Endodermal cell (in vitro differentiated cells): ENCODE results near the gene NDUFAF8. TPM values are rescaled to one million over a fixed set of nuclear protein-coding genes. Genes with fewer than 3 reads are reported as not detected.
"Not testable (repeated sequence)": the region's sequence is repeated elsewhere in the genome, so short reads cannot be mapped to it uniquely, and the experiment has no call there.

ENCODE experiments used
- DNase-seq: peaks from one replicate; pipeline ENCODE4 v3.0.0-alpha.2; 2017
- H3K27ac ChIP-seq: 2 replicates; pipeline ENCODE4 v1.5.1; 2013; ENCODE audit warnings: mild to moderate bottlenecking, low read depth, low read length, moderate library complexity
- H3K27me3 ChIP-seq: 2 replicates; pipeline ENCODE4 v1.6.1; 2013; ENCODE audit warnings: mild to moderate bottlenecking, low read length, moderate library complexity; ENCODE audit not compliant: insufficient read depth, control insufficient read depth, poor library complexity, severe bottlenecking
- H3K36me3 ChIP-seq: 2 replicates; pipeline ENCODE4 v1.7.0; 2013; ENCODE audit warnings: mild to moderate bottlenecking, low read length, moderate library complexity; ENCODE audit not compliant: control insufficient read depth, insufficient read depth
- H3K4me1 ChIP-seq: one replicate; pipeline ENCODE4 v1.7.0; 2013; ENCODE audit warnings: low read length; ENCODE audit not compliant: control insufficient read depth, insufficient read depth
- H3K4me3 ChIP-seq: 2 replicates; pipeline ENCODE4 v1.5.1; 2013; ENCODE audit warnings: mild to moderate bottlenecking, low read length, moderate library complexity
- H3K9ac ChIP-seq: 2 replicates; pipeline ENCODE4 v1.6.1; 2013; ENCODE audit warnings: mild to moderate bottlenecking, low read length, moderate library complexity; ENCODE audit not compliant: poor library complexity, severe bottlenecking; ENCODE audit errors: extremely low read depth
- H3K9me3 ChIP-seq: 2 replicates; pipeline ENCODE4 v1.6.1; 2013; ENCODE audit warnings: mild to moderate bottlenecking, low read length, moderate library complexity; ENCODE audit not compliant: control insufficient read depth
- H3K27ac Mint-ChIP-seq: 2 replicates; pipeline ENCODE4 v1.8.0; 2020; ENCODE audit warnings: mixed read lengths
- H3K27me3 Mint-ChIP-seq: 2 replicates; pipeline ENCODE4 v1.8.0; 2021; ENCODE audit warnings: mild to moderate bottlenecking, mixed read lengths; ENCODE audit not compliant: insufficient read depth
- H3K36me3 Mint-ChIP-seq: 2 replicates; pipeline ENCODE4 v1.8.0; 2020; ENCODE audit warnings: low read depth, mixed read lengths
- H3K4me1 Mint-ChIP-seq: 2 replicates; pipeline ENCODE4 v1.8.0; 2020; ENCODE audit warnings: mixed read lengths
- H3K4me3 Mint-ChIP-seq: 2 replicates; pipeline ENCODE4 v1.8.0; 2020; ENCODE audit warnings: mild to moderate bottlenecking, moderate library complexity, mixed read lengths
- H3K9me3 Mint-ChIP-seq: 2 replicates; pipeline ENCODE4 v1.8.0; 2020; ENCODE audit warnings: mild to moderate bottlenecking, mixed read lengths
- CTCF ChIP-seq: fragments of 200-600 bp; sonication (generic); conservative IDR thresholded peaks from 2 replicates; pipeline ENCODE4 v1.5.0; 2021; ENCODE audit warnings: antibody characterized with exemption, mild to moderate bottlenecking
- WGBS, 2 experiments: methylation state at CpG; one replicate each; pipeline versions ENCODE4 v1.1.5 to v1.1.7; 2013; ENCODE audit warnings: missing lambda C conversion rate in 2 of 2, mixed read lengths in 1 of 2; ENCODE audit not compliant: insufficient coverage in 1 of 2, insufficient read length in 1 of 2; 5-methylcytosine and 5-hydroxymethylcytosine counted together
- total RNA-seq, 2 donors: library from RNA; stranded (reverse); fragmentation: NEBNext Ultra II Directional in 1 of 2; extraction: Animal tissue kit (Norgen Biotek cat#: 25700) in 1 of 2; gene quantifications; 2 replicates in 1 of 2; 3 replicates in 1 of 2; pipeline ENCODE4 v1.2.1, GENCODE V29; 2021

The NDUFAF8 gene
- total RNA-seq, 2 donors from 2014 or later = 42.7 to 48.7 TPM

- Histone ChIP-seq H3K36me3 (no peaks in the 10 kb centered on the region), H3K27ac (no peak overlapping the region), H3K27me3 (peaks cover 9% of the 10 kb centered on the region), H3K4me3 (peak overlapping the region; percentile 70), H3K9me3 (no peaks in the 10 kb centered on the region), H3K9ac (peak overlapping the region; percentile 49), H3K4me1 (peaks cover 9% of the 10 kb centered on the region)
- peak overlapping the region; percentile 62 for H3K27ac Mint-ChIP-seq
- H3K4me3 Mint-ChIP-seq = peak overlapping the region; percentile 66
- TF ChIP-seq CTCF = no peak
- WGBS, 2 experiments = 80 to 82% methylated on average over 11 of the region's 11 CpGs
- peaks cover 8% of the 10 kb centered on the region for H3K36me3 Mint-ChIP-seq
- DNase-seq = no peak
- peaks cover 16% of the 10 kb centered on the region for H3K4me1 Mint-ChIP-seq
- peaks cover 17% of the 10 kb centered on the region for H3K27me3 Mint-ChIP-seq
- no peaks in the 10 kb centered on the region for H3K9me3 Mint-ChIP-seq
Measured at GRCh38 chr17:81223762-81224130, 15.4 kb upstream of the NDUFAF8 start.

GRCh38 chr17:81227630-81228029 lies 11.5 kb upstream of the NDUFAF8 start:
- not testable (repeated sequence) for DNase-seq

GRCh38 chr17:81228420-81228819 lies 10.7 kb upstream of the NDUFAF8 start:
- no peaks in the 10 kb centered on the region for H3K9me3 Mint-ChIP-seq

More at GRCh38 chr17:81227630-81228029, 11.5 kb upstream of the NDUFAF8 start:
- WGBS, 2 experiments = 74% methylated on average over 2 of the region's 2 CpGs; no CpG with 5 or more reads in 1 of the 2 experiments
- H3K9me3 ChIP-seq, H3K27ac ChIP-seq, H3K27ac Mint-ChIP-seq, H3K4me3 Mint-ChIP-seq, H3K36me3 ChIP-seq, H3K4me1 Mint-ChIP-seq, H3K4me3 ChIP-seq, H3K9ac ChIP-seq, H3K9me3 Mint-ChIP-seq, H3K4me1 ChIP-seq, H3K27me3 ChIP-seq: not testable (repeated sequence)
- Mint-ChIP-seq H3K27me3 (peaks cover 17% of the 10 kb centered on the region), H3K36me3 (peaks cover 17% of the 10 kb centered on the region)

More at GRCh38 chr17:81228420-81228819, 10.7 kb upstream of the NDUFAF8 start:
- Mint-ChIP-seq H3K4me1 (peaks cover 6% of the 10 kb centered on the region), H3K4me3 (no peak overlapping the region), H3K36me3 (peaks cover 17% of the 10 kb centered on the region), H3K27me3 (peaks cover 17% of the 10 kb centered on the region), H3K27ac (no peak overlapping the region)
- Histone ChIP-seq H3K4me1 (no peaks in the 10 kb centered on the region), H3K9me3 (no peaks in the 10 kb centered on the region), H3K27me3 (peaks cover 8% of the 10 kb centered on the region), H3K9ac (no peak overlapping the region), H3K27ac (no peak overlapping the region), H3K36me3 (peaks cover 8% of the 10 kb centered on the region), H3K4me3 (no peak overlapping the region)
- no peak for TF ChIP-seq CTCF
- 91 to 98% methylated on average over 6 to 9 of the region's 9 CpGs for WGBS, 2 experiments
- no peak for DNase-seq
